OCI-LY7 (cell line): ENCODE data around the gene AGBL4. TPM values are rescaled to one million over a fixed set of nuclear protein-coding genes. Genes with fewer than 3 reads are reported as not detected.

Experiments
- BruUV-seq: library from RNA; stranded (reverse); fragments of 400-500 nt; replicated peaks from 2 replicates; lab custom pipeline; 2021; lab: Mats Ljungman, UMichigan
- CTCF ChIA-PET: fragments of 300-600 bp; sonication (Branson Sonifier 250); formaldehyde crosslinking; loops from one replicate; lab custom pipeline; 2022; ENCODE audit warnings: antibody characterized with exemption; ENCODE audit not compliant: unreplicated experiment; lab: Charles Lee
- POLR2A ChIA-PET: fragments of 300-600 bp; sonication (Branson Sonifier 250); formaldehyde crosslinking; loops from one replicate; lab custom pipeline; 2022; ENCODE audit warnings: antibody characterized with exemption; lab: Charles Lee
- DNase-seq: peaks from one replicate; pipeline ENCODE4 v3.0.0-alpha.2; 2015; ENCODE audit warnings: low spot score
- H2AFZ ChIP-seq: fragments of 200-600 bp; sonication (generic), shearing (Covaris generic); 2 replicates; pipeline ENCODE4 v1.6.1; 2014; ENCODE audit warnings: mild to moderate bottlenecking, antibody characterized with exemption, low read length, moderate library complexity
- H3K27ac ChIP-seq: fragments of 200-600 bp; sonication (generic); 2 replicates; pipeline ENCODE4 v1.5.1; 2014; ENCODE audit warnings: mixed run types, low read depth, mild to moderate bottlenecking, moderate library complexity, low read length, inconsistent platforms; ENCODE audit not compliant: poor library complexity, severe bottlenecking
- H3K36me3 ChIP-seq: fragments of 200-600 bp; sonication (generic); 2 replicates; pipeline ENCODE4 v1.6.1; 2014; ENCODE audit warnings: mild to moderate bottlenecking, antibody characterized with exemption, low read length, moderate library complexity, mixed read lengths; ENCODE audit not compliant: insufficient read depth
- H3K4me1 ChIP-seq: fragments of 200-600 bp; sonication (generic); 2 replicates; pipeline ENCODE4 v1.5.1; 2014; ENCODE audit warnings: mild to moderate bottlenecking, low read length; ENCODE audit not compliant: insufficient read depth, poor library complexity, severe bottlenecking
- H3K4me2 ChIP-seq: fragments of 200-600 bp; sonication (generic); 2 replicates; pipeline ENCODE4 v1.6.1; 2014; ENCODE audit warnings: mild to moderate bottlenecking, low read length
- H3K4me3 ChIP-seq: fragments of 200-600 bp; sonication (generic); 2 replicates; pipeline ENCODE4 v1.5.1; 2014; ENCODE audit warnings: mild to moderate bottlenecking, low read depth, low read length; ENCODE audit not compliant: poor library complexity, severe bottlenecking
- H3K79me2 ChIP-seq: fragments of 200-600 bp; sonication (generic); 2 replicates; pipeline ENCODE4 v1.6.1; 2016; ENCODE audit warnings: low read depth, mild to moderate bottlenecking, low read length, moderate library complexity, mixed read lengths; ENCODE audit not compliant: insufficient read depth
- H3K9me2 ChIP-seq: fragments of 200-600 bp; sonication (generic); 2 replicates; pipeline ENCODE4 v1.6.1; 2016; ENCODE audit warnings: mild to moderate bottlenecking, low read length, mixed read lengths; ENCODE audit not compliant: insufficient read depth
- H3K9me3 ChIP-seq: fragments of 200-600 bp; sonication (generic); 2 replicates; pipeline ENCODE4 v1.6.1; 2014; ENCODE audit warnings: mild to moderate bottlenecking, mixed run types, low read length, mixed read lengths
- H4K20me1 ChIP-seq: fragments of 200-600 bp; sonication (generic); 2 replicates; pipeline ENCODE4 v1.6.1; 2014; ENCODE audit warnings: mild to moderate bottlenecking, antibody characterized with exemption, low read length, moderate library complexity, mixed read lengths; ENCODE audit not compliant: insufficient read depth
- EZH2phosphoT487 ChIP-seq: fragments of 200-600 bp; sonication (generic); IDR thresholded peaks from 2 replicates; pipeline ENCODE4 v1.6.1; 2018; ENCODE audit warnings: low read depth, borderline replicate concordance, mild to moderate bottlenecking, mixed run types, antibody characterized with exemption, low read length, moderate library complexity, mixed read lengths
- intact Hi-C: fragments of 100-400 bp; cut with micrococcal nuclease; formaldehyde crosslinking; loops from one replicate; pipeline ENCODE4 v1.10.0; 2022; ENCODE audit not compliant: unreplicated experiment
- total RNA-seq, 2 experiments: library from RNA; depleted of rRNA in 1 of 2; stranded (reverse); fragments of >200 nt in 1 of 2; shearing (Covaris generic) in 1 of 2; gene quantifications; 2 replicates each; pipeline ENCODE4 v1.2.3, GENCODE V29; 2014 to 2022
- TF ChIP-seq, protein P1 (sequence below): fragments of 200-600 bp; sonication (generic); conservative IDR thresholded peaks from 2 replicates; pipeline ENCODE4 v1.5.1; 2014; ENCODE audit warnings: mild to moderate bottlenecking, antibody characterized with exemption, low read length, moderate library complexity, mixed read lengths

AGBL4 gene
- total RNA-seq, 2 experiments from 2014 or later: not detected

DNA sequence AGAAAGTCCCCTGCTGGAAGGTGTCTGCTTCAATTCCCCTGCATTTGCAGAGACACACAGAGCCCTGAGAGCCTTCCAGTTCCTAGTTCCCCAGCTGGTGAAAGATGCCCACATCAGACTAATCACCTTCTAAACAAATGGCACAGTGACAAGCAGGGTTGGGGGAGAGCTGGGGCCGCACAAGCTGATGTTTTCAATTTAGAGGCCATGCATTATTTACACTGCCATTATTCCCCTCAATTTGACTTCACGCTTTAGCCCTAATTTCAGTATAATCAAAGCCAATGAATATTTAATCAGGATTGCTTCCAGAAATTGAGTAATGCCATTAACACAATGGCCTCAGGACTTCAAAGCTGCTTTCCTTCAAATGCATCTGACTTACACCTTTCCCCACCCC lies 1328.6 kb downstream of the AGBL4 start:
- Histone ChIP-seq H3K9me2 (no peaks in the 10 kb centered on the region), H3K27ac (no peak overlapping the region), H3K4me3 (no peak overlapping the region), H3K79me2 (no peaks in the 10 kb centered on the region), H3K4me2 (no peak overlapping the region), H2AFZ (no peak overlapping the region), H3K36me3 (no peaks in the 10 kb centered on the region), H3K9me3 (no peaks in the 10 kb centered on the region), H3K4me1 (no peaks in the 10 kb centered on the region), H4K20me1 (no peaks in the 10 kb centered on the region)
- CTCF ChIA-PET: no interaction called here
- TF ChIP-seq EZH2phosphoT487: no peak
- TF ChIP-seq, protein P1, sequence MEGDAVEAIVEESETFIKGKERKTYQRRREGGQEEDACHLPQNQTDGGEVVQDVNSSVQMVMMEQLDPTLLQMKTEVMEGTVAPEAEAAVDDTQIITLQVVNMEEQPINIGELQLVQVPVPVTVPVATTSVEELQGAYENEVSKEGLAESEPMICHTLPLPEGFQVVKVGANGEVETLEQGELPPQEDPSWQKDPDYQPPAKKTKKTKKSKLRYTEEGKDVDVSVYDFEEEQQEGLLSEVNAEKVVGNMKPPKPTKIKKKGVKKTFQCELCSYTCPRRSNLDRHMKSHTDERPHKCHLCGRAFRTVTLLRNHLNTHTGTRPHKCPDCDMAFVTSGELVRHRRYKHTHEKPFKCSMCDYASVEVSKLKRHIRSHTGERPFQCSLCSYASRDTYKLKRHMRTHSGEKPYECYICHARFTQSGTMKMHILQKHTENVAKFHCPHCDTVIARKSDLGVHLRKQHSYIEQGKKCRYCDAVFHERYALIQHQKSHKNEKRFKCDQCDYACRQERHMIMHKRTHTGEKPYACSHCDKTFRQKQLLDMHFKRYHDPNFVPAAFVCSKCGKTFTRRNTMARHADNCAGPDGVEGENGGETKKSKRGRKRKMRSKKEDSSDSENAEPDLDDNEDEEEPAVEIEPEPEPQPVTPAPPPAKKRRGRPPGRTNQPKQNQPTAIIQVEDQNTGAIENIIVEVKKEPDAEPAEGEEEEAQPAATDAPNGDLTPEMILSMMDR: no peak
- POLR2A ChIA-PET: no interaction called here
- intact Hi-C loops: loop anchor here (10.0 kb wide), 1 partner anchor 140 kb away; no protein-coding TSS in a partner anchor
- DNase-seq: no peak
- BruUV-seq: no TSS peak

- Histone ChIP-seq H3K79me2 (no peaks in the 10 kb centered on the region), H3K4me1 (no peaks in the 10 kb centered on the region), H3K4me2 (no peak overlapping the region), H2AFZ (no peak overlapping the region), H4K20me1 (no peaks in the 10 kb centered on the region), H3K36me3 (no peaks in the 10 kb centered on the region), H3K9me2 (no peaks in the 10 kb centered on the region), H3K9me3 (no peaks in the 10 kb centered on the region), H3K27ac (no peak overlapping the region), H3K4me3 (no peak overlapping the region)
- no peak for DNase-seq
- no peak for TF ChIP-seq EZH2phosphoT487
- TF ChIP-seq, protein P1: no peak
- POLR2A ChIA-PET: no interaction called here
- CTCF ChIA-PET: no interaction called here
- BruUV-seq: no TSS peak
- intact Hi-C loops: loop anchor here (10.0 kb wide), 1 partner anchor 139 kb away; no protein-coding TSS in a partner anchor
Observed at GRCh38 chr1:48693674-48694320, 1330.0 kb downstream of the AGBL4 start.

DNA sequence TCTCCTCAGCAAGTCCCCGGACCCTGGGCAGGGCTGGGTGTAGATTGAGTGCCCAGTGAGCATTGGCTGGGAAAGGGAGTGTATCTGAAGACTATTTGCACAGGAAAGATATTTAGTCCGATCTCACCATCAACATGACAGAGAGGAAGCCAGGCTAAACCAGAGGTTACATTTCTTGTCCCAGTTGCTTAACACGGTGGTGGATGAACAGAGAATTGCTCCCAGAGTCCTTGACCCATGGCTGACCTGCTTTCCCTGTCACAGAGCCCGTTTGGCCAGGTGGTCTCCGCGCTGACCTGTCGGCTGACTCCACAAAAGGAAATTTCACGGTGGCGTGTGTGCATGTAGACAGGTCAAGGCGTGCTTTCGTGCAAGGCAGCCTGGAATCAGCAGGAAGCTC lies 1330.6 kb downstream of the AGBL4 start:
- Histone ChIP-seq H3K9me3 (no peaks in the 10 kb centered on the region), H3K36me3 (no peaks in the 10 kb centered on the region), H3K27ac (no peak overlapping the region), H4K20me1 (no peaks in the 10 kb centered on the region), H3K4me1 (no peaks in the 10 kb centered on the region), H3K4me2 (no peak overlapping the region), H3K4me3 (no peak overlapping the region), H2AFZ (no peak overlapping the region), H3K79me2 (no peaks in the 10 kb centered on the region), H3K9me2 (no peaks in the 10 kb centered on the region)
- POLR2A ChIA-PET: no interaction called here
- BruUV-seq: no TSS peak
- intact Hi-C loops: loop anchor here (10.0 kb wide), 1 partner anchor 138 kb away; no protein-coding TSS in a partner anchor
- DNase-seq: no peak
- TF ChIP-seq EZH2phosphoT487: no peak
- TF ChIP-seq, protein P1: no peak
- CTCF ChIA-PET: no interaction called here
